HG03575 (cell line): Measurements from ENCODE around the gene TEF.

Source experiments
- ATAC-seq: cut with Tn5 transposase; IDR thresholded peaks from one replicate; pipeline ENCODE4 v1.9.1; 2021; ENCODE audit not compliant: unreplicated experiment, insufficient number of reproducible peaks, low FRiP score; ENCODE audit errors: extremely low read depth

TEF gene

DNA sequence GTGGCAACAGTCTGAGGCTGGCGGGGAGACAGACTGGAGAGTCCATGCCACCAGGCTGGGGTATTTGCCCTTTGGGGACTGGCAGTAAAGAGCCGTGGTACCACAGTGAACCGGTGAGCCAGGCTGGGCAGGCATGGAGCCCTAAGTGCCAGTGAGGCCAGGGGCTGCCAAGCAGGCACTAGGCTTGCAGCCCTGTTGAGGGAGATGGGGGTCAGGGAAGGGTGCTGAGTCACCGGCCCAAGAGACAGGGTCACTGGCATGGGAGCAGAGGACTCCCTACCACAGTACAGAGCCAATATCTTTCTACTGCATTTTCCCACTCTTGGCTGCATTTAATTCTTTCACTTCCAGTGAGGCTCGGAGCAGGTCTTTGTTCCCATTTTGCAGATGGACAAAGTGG, 30.7 kb upstream of the TEF start:
- no peak for ATAC-seq

DNA sequence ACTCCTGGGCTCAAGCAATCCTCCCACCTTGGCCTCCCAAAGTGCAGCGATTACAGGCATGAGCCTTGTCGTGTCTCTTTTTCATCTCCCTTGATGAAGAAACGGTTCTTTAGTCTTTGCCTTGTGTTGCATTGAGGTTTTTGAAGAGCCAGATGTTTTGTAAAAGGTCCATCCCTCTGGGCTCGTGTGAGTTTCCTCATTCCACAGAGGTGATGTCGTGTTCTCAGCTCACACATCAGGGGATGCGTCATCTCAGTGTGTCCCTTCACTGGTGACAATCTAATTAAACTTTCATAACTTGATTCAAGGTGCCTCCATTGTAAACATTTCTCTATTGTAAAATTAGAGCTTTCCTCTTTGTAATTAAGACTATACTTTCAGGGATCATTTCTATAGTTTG, 29.7 kb upstream of the TEF start:
- no peak for ATAC-seq

DNA sequence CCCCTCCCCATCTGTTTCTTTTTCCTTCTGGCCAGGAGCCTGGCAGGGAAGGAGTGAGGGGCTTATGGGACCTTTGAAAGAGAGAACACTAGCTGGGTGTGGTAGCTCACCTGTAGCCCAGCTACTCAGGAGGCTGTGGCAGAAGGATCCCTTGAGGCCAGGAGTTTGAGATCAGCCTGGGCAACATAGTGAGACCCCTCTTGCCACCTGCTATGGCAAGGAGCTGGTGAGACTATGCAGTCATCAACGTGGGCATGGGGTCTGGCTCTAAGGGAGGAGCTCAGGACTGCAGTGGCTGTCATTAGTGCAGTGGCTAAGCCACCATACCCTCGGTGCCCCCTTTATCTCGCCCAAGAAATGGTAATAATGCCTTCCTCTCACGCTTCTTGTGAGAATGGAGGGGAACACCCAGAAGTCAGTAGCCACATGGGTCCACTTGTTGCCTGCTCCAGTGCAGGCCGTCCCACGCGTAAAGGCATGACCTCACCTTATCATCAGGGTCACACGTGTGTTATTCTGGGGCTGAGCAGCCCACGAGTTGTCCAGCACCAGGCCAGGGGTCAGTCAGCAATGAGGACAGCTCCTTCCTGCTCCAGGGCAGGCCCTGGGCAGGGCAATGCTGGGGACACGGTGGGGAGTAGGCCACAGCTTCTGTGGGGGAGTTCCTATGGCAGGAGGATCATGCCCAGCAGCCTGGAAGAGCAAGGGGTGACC, 27.7 kb upstream of the TEF start:
- ATAC-seq = no peak

DNA sequence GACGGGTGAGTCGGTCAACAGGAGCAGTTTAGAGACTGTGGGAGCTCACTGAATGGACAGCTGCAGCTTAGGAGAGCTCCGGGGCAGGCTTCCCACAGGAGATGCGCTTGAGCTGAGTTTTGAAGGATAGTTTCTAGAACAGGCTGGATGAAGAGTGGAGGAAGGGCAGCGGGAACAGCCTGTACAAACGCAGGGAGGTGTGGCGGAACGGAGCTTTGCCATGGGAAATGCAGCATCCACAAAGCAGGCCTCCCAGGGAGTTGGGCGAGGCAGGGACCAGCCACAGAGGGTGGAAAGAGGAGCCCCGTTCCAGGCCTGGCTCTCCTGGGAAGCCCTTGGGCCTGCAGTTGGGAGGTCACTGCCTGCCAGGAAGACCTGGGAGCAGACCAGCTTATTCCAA, 26.8 kb upstream of the TEF start:
- ATAC-seq = no peak

DNA sequence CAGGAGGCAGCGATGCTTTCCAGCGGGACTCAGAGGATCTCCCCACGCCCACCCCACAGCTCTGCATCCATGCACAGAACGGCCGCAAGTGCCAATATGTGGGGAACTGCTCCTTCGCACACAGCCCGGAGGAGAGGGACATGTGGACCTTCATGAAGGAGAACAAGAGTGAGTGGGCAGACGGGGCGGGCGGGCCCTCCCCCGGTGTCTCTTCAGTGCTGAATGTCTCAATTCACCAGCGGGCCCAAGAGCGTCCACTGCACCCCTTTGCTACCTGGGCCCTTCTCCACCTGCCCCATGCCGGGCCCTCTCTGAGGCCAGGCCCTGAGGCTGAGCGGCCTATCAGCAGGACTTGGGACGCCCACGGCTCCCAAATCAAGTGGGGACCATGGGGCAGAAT, 25.8 kb upstream of the TEF start:
- no peak for ATAC-seq

DNA sequence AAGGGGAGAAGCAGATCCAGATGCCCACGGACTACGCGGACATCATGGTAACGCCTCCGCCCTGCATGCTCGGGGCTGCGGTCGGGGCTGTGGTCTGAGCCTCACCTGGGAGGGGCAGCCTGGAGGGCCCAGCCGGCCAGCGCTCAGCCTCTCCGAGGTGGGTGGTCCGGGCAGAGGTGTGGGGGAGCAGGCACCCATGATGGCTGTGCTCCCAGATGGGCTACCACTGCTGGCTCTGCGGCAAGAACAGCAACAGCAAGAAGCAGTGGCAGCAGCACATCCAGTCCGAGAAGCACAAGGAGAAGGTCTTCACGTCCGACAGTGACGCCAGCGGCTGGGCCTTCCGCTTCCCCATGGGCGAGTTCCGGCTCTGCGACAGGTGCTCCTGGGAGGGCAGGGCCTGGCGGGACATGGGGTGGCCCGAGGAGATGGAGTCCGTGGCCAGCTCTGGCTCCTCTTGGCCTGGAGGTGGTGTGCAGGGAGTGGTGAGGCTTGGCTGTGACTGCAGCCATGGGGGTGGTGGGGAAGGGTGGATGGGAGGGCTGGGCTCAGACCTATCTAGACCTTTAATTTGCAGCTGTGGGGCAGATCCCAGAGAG, 25.2 kb upstream of the TEF start:
- ATAC-seq = no peak

DNA sequence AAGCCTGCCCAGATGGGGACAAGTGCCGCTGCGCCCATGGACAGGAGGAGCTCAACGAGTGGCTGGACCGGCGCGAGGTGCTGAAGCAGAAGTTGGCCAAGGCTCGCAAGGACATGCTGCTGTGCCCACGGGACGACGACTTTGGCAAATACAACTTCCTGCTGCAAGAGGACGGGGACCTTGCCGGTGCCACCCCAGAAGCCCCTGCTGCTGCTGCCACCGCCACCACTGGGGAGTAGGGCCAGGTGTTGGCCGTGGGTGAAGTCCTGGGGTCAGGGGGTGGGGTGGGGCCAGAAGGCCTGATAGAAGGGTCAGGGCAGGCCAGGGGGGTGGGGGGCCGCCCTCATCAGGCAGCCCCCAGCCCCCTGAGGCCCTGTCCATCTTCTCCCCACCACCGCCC, 24.6 kb upstream of the TEF start:
- no peak for ATAC-seq

DNA sequence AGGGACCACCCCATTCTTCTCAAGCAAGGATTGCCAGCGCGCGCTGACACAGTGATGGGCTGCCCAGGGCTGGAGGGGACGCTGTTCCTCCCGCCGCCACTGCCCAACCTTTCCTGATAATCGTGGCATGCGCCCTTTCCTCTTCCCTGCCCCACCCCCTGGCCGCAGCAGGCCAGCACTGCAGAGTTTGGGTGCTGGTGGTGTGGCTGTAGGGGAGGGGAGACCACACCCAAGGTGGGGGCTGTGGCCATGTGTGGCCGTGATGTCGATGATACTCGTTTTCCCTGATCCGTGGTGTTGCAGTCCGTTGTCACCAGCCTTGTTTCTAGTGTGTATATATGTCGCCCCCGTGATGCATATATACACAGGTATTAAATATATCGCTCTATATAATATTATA, 22.8 kb upstream of the TEF start:
- no peak for ATAC-seq

DNA sequence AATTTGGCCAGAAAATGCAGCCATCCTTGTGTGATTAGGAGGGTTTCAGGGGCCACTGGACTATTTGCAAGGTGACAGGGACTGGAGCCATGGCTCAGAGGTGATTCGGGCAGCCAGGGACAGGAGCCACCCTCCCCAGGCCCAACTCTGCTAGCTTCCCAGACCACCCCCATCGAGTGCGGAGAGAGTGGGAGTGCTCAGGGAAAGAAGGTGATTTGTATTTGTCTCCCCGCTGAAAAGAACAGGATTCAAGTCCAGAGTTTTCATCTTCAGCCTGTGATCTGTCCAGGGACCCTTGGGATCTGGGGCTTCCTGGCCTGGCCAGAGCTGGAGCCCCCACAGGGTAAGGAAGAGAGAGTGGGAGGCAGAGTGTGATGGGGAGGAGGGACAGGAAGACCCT, 22.4 kb upstream of the TEF start:
- no peak for ATAC-seq

DNA sequence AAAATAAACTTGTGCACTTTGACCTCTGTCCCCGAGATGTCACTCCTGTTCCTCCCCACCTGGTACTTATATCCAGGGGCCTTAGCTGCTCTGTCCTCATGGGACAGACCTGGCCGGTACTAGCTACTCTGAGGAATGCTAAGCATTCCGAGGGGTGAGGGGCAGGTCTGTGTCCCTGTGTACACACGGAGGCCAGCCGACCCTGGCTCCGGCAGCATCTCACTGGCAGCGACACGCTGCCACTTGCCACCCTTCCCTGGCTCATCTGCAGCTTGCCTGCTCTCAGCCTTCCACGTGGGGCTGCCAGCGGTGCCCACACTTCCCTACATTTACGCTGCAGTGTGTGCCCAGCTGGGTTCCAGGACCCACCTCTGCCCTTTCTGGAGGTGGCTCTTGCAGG, 21.6 kb upstream of the TEF start:
- no peak for ATAC-seq

DNA sequence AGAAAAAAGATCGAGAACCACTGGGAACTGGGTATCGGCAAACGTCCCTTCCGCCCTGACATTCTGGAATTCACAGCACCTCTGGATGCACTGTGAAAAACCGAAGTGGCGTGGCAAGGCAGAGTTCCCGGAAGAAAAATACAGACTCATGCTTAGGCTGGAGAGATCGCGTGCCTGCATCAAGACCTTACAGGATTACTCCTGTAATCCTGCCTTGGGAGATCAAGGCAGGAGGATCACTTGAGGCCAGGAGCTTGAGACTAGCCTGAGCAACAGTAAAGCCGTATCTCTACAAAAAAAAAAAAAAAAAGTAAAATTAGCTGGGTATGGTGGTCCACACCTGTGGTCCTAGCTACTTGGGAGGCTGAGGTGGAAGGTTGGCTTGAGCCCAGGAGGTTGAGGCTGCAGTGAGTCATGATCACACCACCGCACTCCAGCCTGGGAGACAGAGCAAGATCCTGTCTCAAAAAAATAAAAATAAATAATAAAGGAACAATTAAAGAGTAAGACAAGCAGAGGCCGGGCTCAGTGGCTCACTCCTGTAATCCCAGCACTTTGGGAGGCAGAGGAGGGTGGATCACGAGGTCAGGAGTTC, 19.9 kb upstream of the TEF start:
- ATAC-seq = no peak

DNA sequence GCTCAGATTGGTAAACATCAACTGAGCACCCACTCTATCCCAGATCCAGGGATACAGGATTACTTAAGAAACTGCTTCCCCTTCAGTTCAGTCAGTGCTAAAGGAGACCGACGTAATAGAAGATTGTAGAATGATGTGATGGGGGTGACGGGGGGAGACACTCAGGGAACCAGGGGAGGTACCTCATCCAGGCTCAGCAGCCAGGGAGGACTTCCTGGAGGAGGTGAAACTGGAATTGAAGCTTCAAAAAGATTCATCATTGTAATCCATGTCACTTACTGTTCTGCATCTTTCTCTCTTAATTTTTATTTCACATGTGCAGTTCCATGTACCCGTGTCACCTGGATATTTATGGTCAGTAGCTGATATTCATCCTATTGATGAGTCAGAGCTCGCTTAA, 19.1 kb upstream of the TEF start:
- no peak for ATAC-seq

DNA sequence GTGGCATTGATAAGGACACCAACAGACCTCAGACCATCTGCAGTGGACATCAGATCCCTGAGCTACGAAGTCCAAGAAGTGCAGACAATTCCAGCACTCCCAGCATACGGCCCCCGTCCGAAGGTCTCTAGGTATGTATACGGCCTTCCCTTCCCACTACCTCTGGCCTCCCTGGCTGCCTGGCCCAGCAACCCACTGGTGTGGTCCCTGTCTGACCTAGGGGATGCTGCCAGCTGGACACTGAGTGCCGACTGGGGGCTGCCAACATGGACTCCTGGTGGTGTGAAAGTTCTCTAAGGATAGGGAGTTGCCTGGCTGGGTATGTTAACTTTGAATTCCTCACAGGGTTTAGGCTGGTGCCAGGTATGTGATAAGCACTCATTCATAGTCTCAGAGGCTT, 17.5 kb upstream of the TEF start:
- no peak for ATAC-seq

DNA sequence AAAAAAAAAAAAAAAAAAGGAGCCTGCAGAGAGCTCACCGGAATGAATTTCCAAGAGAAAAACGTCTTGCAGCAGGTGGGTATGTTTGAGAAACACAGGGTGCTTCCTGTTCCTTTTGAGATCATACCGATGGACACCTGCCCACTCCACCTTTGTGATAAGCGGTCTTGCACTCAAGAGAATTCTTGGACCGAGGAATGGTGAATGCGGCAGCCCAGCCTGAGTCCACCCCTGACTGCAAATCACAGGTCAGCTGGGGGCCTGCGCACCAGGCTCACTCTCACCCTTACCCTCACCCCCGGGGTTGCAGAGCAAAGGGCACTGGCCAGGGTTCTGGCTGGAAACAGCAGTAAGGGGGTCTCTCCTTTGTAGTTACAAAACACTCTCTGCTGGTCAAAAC, 16.8 kb upstream of the TEF start:
- no peak for ATAC-seq

DNA sequence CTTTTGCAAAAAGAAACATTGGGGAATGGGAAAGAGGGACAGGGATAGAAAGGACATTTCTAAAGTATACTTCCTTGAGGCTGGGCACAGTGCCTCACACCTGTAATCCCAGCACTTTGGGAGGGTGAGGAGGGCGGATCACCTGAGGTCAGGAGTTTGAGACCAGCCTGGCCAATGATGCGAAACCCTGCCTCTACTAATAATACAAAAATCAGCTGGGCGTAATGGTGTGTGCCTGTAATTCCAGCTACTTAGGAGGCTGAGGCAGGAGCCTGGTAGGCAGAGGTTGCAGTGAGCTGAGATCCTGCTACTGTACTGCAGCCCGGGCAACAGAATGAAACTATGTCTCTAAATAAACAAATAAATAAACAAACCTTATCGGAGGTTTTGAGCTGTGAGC, 16.3 kb upstream of the TEF start:
- no peak for ATAC-seq

DNA sequence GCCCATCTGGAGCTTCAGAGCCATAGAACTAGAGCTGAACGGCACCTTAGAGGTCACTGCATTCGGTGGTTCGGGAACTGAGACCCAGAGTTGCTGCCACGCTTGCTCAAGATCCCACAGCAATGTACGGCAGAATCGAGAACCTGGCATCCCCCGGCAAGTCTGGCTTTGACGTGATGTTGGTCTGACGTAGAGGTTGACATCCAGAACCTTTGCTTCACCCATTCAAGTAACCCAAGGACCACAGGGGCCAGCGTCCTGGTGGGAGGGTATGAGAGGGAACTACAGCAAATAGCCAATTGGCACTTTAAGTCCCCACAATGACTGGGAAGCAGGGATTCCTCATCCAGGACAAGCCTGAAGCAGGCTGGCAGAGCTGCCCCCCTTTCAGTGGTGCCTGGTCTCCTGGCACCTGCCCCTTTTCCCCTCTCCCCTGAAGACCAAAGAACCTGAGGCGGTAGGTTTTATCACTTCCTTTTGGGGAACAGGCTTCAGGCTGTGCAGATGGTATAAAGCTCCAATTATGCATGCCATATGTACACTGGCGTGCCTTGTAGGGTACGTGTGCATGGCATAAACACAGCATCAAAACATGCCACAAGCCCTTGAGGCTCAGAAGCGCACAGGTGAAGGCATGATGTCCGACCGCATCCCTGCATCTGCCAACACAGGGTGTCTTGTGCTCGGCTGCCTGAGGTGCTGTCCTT, 15.3 kb upstream of the TEF start:
- no peak for ATAC-seq

DNA sequence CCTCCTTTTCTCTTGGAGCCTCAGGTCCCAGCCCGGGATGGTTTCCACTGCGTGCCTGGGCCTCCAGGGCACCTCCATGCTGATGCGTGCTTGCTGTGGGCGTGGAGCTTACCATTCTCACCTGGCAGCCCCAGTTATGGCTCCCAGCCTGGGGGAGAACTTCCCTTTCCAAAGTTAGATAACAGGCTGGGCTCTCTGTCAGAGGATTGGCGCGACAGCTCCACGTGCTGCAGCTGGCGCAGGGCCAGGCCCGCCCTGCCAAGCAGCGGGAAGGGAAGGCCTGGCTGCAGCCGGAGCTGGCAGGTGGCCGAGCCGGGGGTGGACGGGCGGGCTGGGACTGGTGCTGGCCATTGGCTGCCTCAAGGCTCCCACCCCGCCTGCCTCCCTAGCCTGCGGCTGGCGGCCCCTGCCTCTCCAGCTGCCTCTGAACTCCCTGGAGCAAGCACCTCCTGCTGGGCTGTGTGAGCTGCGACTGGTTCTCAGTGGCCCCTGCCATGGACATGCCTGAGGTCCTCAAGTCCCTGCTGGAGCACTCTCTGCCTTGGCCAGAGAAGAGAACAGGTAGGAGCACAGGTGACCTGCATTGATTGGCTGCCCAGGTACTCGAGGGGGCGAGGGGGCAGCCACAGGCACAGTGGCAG, 14.6 kb upstream of the TEF start:
- no peak for ATAC-seq

DNA sequence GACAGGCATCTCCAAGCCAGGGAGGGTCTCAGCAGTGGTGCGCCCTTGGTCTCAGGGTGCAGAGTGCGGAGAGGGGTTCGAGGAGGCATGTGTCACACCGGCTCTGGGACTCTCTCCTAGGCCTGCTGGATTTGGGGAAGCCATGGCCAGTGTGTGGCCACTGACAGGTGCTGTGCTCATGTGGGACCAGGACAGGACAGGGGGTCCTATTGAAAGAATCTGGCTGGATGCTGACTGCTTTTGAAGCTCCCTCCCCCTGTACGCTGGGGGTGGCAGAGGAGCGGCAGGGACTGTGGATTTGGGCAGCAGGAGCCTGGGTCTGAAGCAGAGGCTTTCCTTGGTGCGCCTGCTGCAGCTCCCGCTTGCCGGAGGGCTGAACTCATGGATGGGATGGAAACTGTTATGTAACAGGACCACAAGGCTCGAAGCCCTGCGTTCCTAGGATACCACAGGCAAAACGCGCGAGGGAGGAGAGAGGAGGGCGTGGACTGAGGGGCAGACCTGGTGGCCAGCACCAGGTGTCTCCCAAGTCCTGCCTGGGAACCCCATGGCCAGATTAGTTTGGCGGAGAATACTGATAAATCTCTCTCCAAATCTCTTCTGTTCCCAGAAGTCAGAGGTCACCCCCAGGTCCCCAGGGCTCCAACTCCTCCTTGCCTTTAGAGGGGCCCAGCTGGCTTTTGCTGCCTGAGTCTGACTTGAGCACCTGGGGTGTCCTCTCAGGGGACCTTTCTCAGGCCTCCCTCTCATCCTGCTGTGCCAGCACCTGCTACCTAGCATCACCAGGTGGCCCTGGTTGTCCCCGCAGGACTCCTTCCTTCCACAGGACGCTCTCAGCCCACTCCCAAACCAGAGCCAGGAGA, 13.8 kb upstream of the TEF start:
- ATAC-seq = no peak
